ENCODE results near the gene SNX33.

GRCh38 chr15:75695634-75696310, 48.1 kb downstream of the SNX33 start:
- TF ChIP-seq CTCF (IDR thresholded peaks at IDR 0.05; ENCODE audit: insufficient read depth, low read length, poor library complexity, severe bottlenecking), result no peak
- TF ChIP-seq EZH2phosphoT487 (conservative IDR thresholded peaks at IDR 0.05; ENCODE audit: low read length), result no peak

Data from SU-DHL-6 (cell line).